Neural progenitor cell (in vitro differentiated cells): ENCODE data around the gene DEFB121.

Experiments used
- EZH2 ChIP-seq: fragments of 200-600 bp; sonication (generic); IDR thresholded peaks from 2 replicates; pipeline ENCODE4 v1.6.1; 2017; ENCODE audit warnings: antibody characterized with exemption, mild to moderate bottlenecking, moderate library complexity
- TF ChIP-seq, protein P1 (sequence below): fragments of 200-600 bp; sonication (generic); IDR thresholded peaks from 2 replicates; pipeline ENCODE4 v1.5.1; 2017; ENCODE audit warnings: antibody characterized with exemption, mild to moderate bottlenecking

GRCh38 chr20:31454361-31454760, 48.3 kb upstream of the DEFB121 start:
- TF ChIP-seq, protein P1, sequence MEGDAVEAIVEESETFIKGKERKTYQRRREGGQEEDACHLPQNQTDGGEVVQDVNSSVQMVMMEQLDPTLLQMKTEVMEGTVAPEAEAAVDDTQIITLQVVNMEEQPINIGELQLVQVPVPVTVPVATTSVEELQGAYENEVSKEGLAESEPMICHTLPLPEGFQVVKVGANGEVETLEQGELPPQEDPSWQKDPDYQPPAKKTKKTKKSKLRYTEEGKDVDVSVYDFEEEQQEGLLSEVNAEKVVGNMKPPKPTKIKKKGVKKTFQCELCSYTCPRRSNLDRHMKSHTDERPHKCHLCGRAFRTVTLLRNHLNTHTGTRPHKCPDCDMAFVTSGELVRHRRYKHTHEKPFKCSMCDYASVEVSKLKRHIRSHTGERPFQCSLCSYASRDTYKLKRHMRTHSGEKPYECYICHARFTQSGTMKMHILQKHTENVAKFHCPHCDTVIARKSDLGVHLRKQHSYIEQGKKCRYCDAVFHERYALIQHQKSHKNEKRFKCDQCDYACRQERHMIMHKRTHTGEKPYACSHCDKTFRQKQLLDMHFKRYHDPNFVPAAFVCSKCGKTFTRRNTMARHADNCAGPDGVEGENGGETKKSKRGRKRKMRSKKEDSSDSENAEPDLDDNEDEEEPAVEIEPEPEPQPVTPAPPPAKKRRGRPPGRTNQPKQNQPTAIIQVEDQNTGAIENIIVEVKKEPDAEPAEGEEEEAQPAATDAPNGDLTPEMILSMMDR, result no peak
- TF ChIP-seq EZH2, result no peak
